K562 treated with DMSO at 1 percent for 4 hours (cell line): ENCODE data around the gene ATP13A1. TPM values are rescaled to one million over a fixed set of nuclear protein-coding genes. Genes with fewer than 3 reads are reported as not detected.

Experiments
- total RNA-seq: library from RNA; unstranded; fragments of 300-600 nt; gene quantifications from 2 replicates; pipeline ENCODE4 v1.2.3, GENCODE V29; 2022; ENCODE audit not compliant: insufficient read depth

ATP13A1 gene
- total RNA-seq: 62.5 and 84.4 TPM in 2 replicates

DNA sequence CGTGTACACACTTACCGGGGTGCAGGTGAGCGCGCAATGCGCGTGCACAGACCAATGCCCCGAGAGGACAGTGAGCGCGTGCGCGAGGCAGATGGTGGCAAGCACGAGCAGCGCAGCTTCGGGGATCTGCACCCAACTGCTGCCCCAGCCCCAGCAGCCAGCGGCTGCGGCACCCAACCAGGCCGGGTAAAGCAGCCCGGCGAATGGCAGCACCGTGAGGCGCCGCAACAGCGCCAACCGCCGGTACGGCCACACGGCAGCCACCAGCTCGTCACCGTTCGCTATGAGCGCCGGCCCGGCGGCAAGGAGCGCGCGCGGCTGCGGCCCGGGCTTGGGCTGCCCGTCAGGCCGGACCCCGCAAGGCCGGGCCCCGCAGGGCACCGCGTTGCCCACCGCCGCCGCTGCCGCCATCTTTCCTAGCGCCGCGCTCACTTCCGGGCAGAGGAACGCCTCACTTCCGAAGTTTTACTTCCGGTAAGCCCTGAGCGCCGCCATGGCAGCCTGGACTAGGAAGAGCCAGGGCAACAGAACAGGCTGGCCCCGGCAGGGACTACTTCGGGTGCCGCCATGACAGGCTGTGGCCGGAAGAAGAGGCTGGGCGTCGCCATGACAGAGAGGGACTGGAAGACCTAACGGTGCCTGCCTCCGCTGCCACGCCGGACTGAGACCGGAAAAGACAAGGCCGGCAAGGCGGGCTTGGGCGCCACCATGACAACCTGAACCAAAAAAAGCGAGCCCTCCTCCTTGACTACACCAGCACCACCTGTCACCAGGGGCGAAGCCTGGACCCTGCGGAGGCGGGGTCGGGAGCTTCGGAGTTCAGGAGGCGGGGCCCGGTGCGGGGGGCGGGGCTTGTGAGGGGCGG lies at the start of gene ATP13A1:
Gene ATP13A1, minus strand, starts transcription at position 421 of the 865 bp plus-strand sequence. Its CDS starts 10 bp downstream, at position 411.

DNA sequence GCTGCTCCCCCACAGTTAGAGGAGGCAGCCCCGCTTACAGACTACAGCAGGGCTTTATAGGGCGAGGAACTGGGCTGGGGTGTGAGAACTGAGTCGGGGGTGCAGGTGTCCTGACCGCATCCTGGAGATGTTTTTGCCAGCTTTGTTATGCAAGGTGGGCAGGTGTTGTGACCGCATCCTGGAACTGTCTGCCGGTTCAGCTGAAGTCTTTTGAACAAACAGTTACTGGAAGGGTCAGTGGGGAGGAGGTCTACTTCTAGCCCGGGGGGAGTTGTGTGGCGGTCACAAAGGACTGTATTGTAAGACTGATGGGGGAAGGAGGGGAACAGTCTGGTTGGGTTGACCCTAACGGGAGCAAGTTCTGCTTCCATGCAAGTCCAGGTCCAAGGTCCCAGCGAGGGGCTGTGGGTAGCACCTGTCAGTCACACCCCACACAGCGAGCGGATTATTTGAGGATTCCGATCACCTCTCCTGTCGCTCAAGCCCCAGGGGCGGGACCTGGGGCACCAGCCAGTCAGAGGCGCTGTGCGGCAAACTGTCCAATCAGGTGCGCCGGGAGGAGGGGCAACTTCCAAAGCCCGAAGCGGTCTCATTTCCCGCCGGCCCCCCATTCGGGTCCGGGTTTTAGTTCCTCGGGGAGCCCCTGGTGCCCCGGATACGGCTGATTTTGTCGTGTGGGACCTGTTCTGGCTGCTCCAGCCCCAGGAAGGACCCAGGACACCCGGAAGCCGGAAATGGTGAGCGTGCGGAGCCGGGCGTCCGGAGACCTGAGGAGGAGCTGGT lies 4.9 kb upstream of the ATP13A1 start, which contains the start of gene ZNF101:
Gene ZNF101, plus strand, starts transcription at position 610 of the 783 bp plus-strand sequence. Its CDS starts 125 bp downstream, at position 735.

DNA sequence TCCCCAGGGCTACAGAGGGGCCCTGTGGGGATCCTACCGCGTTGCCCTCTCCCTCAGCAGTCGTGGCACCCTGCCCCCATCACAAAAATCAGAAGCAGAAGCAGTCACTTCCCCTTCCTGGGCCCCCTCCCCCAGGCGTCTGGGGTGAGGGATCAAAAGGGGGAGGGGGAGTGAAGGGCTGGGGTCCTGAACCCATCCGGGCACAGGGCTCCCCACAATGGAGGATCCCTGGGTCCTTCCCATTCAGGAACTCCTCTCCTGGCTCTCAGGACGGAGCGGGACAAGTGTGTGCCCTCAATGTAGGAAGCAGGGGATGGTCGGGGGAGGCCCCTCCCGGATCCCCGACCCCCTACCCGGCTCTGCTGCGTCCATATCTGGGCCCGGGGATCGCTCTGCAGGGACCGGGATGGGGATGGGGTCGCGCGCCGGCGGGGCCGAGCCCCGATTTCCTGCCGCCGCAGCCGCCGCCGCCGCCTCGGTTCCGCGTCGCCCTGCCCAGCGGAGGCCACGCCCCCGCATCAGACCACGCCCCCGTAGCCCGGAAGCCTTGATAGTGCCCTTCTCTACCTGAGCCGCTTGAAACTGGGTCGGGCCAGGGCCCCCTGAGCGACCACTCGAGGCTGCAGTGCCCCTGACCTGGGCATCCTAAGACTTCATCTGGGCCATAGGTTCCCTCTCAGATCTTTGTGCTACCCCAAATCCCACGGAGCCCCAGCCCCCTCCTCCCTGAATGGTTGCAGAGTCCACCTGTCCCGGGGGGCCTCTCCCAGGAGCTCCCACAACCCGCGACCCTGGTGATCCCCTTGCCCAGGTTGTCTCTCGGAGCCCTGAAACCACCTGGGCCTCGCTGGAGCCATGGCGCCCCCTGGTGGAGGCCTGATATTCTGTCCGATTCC lies 20.1 kb downstream of the ATP13A1 start, which contains the start of gene GMIP:
Gene GMIP, minus strand, starts transcription at position 500 of the 896 bp plus-strand sequence. Its CDS starts 128 bp downstream, at position 372.

DNA sequence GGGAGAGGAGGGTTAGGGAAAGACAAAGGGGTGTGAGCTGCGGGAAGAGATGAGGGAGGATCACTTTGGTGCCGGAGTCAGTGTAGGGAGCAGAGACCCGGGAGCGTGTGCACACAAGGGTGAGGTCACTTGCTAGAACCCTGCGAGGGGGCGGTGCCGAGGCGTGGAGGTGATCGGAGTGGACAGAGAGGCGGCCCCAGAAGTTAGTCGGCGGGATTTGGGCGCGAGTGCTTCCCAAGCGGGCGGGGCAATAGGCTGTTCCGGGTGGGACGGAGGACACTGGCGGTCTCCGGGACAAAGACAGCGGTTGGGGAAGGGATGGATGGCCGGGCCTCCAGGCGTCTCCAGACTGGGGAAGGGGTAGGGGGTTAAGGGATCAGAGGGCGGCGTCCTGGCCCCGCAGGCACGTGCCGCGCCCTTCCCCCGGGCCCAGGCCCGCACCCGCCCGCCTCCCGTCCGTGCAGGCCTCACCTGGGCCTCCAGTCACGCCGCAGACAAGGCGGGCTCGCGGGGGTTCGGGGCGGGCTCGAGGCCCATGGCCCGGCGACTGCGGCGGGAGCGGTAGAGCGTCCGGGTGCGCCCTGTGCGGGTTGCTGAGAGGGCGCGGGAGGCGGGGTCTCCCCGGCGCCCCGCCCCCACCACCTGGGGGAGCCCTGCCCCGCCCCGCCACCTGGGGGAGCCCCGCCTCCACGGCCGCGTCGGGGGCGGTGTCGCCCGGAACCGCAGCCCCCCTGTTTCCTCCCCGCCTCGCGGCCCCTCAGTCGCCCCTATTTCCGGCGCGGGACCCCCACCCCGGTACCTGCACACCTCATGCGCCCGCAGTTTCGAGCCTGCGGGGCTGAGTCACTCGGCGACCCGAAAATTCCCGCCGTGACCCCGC lies 35.6 kb downstream of the ATP13A1 start, which contains the start of gene LPAR2:
Gene LPAR2, minus strand, starts transcription at position 600 of the 880 bp plus-strand sequence. CDS start 945 bp downstream, outside the sequence.

DNA sequence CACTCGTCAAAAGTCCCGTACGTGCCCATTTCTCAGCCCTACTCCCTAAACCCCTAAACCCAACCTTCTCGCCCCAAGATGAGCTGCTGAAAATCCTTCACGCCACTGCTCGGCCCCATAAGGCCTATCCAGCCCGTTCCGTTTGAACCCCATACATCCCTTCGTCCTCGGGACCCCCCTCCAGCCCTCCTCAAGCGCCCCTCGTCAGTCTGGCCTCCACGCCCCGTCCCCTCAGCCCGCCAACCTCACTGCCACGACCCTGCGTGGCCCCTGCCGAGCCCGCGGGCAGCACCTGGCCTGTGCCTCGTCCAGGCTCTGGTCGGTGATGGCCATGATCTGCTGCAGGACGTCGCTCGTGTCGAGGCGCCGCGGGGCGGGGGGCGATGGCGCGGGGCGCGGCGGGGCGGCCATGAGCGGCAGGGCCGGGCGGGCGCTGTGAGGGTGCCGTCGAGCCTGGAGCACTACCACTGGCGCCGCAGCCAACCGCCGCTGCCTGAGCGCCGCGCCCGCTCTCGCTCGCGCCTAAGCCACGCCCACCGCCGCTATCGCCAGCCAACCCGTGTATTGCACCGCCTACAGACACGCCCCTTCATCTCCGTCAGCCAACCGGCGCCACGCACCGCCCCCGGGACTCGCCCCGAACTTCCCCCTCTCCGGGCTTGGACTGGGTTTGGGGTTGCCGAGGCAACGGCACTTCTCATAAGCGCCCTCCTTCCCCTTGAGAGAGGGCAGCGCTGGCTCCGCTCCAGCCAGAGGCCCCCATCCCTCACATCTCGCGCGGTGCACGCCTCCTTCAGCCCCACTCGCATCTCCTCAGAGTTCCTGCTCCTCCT lies 45.0 kb downstream of the ATP13A1 start, which contains the start of gene PBX4:
Gene PBX4, minus strand, starts transcription at position 469 of the 833 bp plus-strand sequence. Its CDS starts 58 bp downstream, at position 411.

Other genes starting within 250 kb of the ATP13A1 start
- gene TSSK6, start 148.1 kb downstream of the ATP13A1 start, total RNA-seq: 3.0 and 6.0 TPM in 2 replicates
- 313 and 415 TPM in 2 replicates for gene NDUFA13, start 147.5 kb downstream of the ATP13A1 start, total RNA-seq
- gene YJEFN3, start 134.8 kb downstream of the ATP13A1 start, total RNA-seq: 1.7 and 6.6 TPM in 2 replicates
- 1.2 and 2.0 TPM in 2 replicates for gene CILP2, start 125.4 kb downstream of the ATP13A1 start, total RNA-seq
- 2.6 and 3.4 TPM in 2 replicates for gene PBX4, start 45.0 kb downstream of the ATP13A1 start, total RNA-seq
- 11.9 and 19.4 TPM in 2 replicates for gene LPAR2, start 35.5 kb downstream of the ATP13A1 start, total RNA-seq
- 13.6 and 13.9 TPM in 2 replicates for gene GMIP, start 20.0 kb downstream of the ATP13A1 start, total RNA-seq
- 5.7 and 5.8 TPM in 2 replicates for gene ZNF101, start 5.2 kb upstream of the ATP13A1 start, total RNA-seq
- 2.9 and 4.0 TPM in 2 replicates for gene ZNF14, start 69.4 kb upstream of the ATP13A1 start, total RNA-seq
- not detected in 2 replicates for gene ZNF506, start 158.1 kb upstream of the ATP13A1 start, total RNA-seq
- gene ZNF253, start 202.2 kb upstream of the ATP13A1 start, total RNA-seq: 2.4 and 4.5 TPM in 2 replicates
- gene ZNF93, start 237.3 kb upstream of the ATP13A1 start, total RNA-seq: 7.1 and 15.1 TPM in 2 replicates